ENCODE measurements around the gene SPRR3. TPM values are rescaled to one million over a fixed set of nuclear protein-coding genes. Genes with fewer than 3 reads are reported as not detected.

Gene SPRR3
- total RNA-seq, 3 donors from 2014 or later (not counting 1 experiment from before 2014, with no cell fraction given): not detected

- H3K4me3 Mint-ChIP-seq: no peak overlapping the region
- no peaks in the 10 kb centered on the region for H3K4me1 ChIP-seq (ENCODE audit: control insufficient read depth, insufficient read depth, low read length)
- H3K36me3 ChIP-seq (ENCODE audit: control insufficient read depth, insufficient read depth, low read length): no peaks in the 10 kb centered on the region
- intact Hi-C loops (cut with micrococcal nuclease): no loop called here
- 79% methylated on average over 1 of the region's 3 CpGs for WGBS (ENCODE audit: insufficient coverage)
- no peak overlapping the region for H3K27ac Mint-ChIP-seq
- peaks cover 4 to 7% of the 10 kb centered on the region in 2 donors for H3K27me3 Mint-ChIP-seq (ENCODE audit: low read depth in 2 of 2)
- H3K36me3 Mint-ChIP-seq: no peaks in the 10 kb centered on the region
- no peak for TF ChIP-seq CTCF (IDR thresholded peaks at IDR 0.05)
- DNase-seq (no peak), ATAC-seq (no peak)
- no peak overlapping the region for H3K4me3 ChIP-seq (ENCODE audit: low read length)
- no peaks in the 10 kb centered on the region for H3K9me3 ChIP-seq (ENCODE audit: control insufficient read depth, insufficient read depth, low read length)
- no peak overlapping the region for H3K27ac ChIP-seq (ENCODE audit: low read length)
- H3K27me3 ChIP-seq (ENCODE audit: control insufficient read depth, insufficient read depth, low read length): no peaks in the 10 kb centered on the region
- H3K9me3 Mint-ChIP-seq: no peaks in the 10 kb centered on the region
- no peaks in the 10 kb centered on the region for H3K4me1 Mint-ChIP-seq
These were observed 42.3 kb upstream of the SPRR3 start for GRCh38 chr1:152959273-152959672.

- no peak for TF ChIP-seq CTCF (IDR thresholded peaks at IDR 0.05)
- 91% methylated on average over 10 of the region's 10 CpGs for WGBS (ENCODE audit: insufficient coverage)
These were observed 41.6 kb upstream of the SPRR3 start for GRCh38 chr1:152959801-152960451.

GRCh38 chr1:152960452-152961044, 41.0 kb upstream of the SPRR3 start:
- Histone ChIP-seq H3K4me1 (ENCODE audit: control insufficient read depth, insufficient read depth, low read length) (no peaks in the 10 kb centered on the region), H3K27ac (ENCODE audit: low read length) (no peak overlapping the region), H3K27me3 (ENCODE audit: control insufficient read depth, insufficient read depth, low read length) (no peaks in the 10 kb centered on the region), H3K36me3 (ENCODE audit: control insufficient read depth, insufficient read depth, low read length) (no peaks in the 10 kb centered on the region), H3K9me3 (ENCODE audit: control insufficient read depth, insufficient read depth, low read length) (no peaks in the 10 kb centered on the region), H3K4me3 (ENCODE audit: low read length) (no peak overlapping the region)
- Mint-ChIP-seq H3K36me3 (no peaks in the 10 kb centered on the region), H3K27me3 (ENCODE audit: low read depth in 2 of 2) (peaks cover 10 to 14% of the 10 kb centered on the region in 2 donors), H3K4me3 (no peak overlapping the region), H3K4me1 (no peaks in the 10 kb centered on the region), H3K27ac (no peak overlapping the region), H3K9me3 (no peaks in the 10 kb centered on the region)
- intact Hi-C loops (cut with micrococcal nuclease): no loop called here
- ATAC-seq (no peak), DNase-seq (no peak)
- no peak for TF ChIP-seq CTCF (IDR thresholded peaks at IDR 0.05)
- 62% methylated on average over 9 of the region's 10 CpGs for WGBS (ENCODE audit: insufficient coverage)

More at GRCh38 chr1:152959801-152960451, 41.6 kb upstream of the SPRR3 start:
- no peaks in the 10 kb centered on the region for H3K9me3 Mint-ChIP-seq
- no peak overlapping the region for H3K4me3 ChIP-seq (ENCODE audit: low read length)
- H3K4me1 ChIP-seq (ENCODE audit: control insufficient read depth, insufficient read depth, low read length): no peaks in the 10 kb centered on the region
- H3K4me3 Mint-ChIP-seq: no peak overlapping the region
- H3K9me3 ChIP-seq (ENCODE audit: control insufficient read depth, insufficient read depth, low read length): no peaks in the 10 kb centered on the region
- H3K36me3 Mint-ChIP-seq: no peaks in the 10 kb centered on the region
- peaks cover 4 to 10% of the 10 kb centered on the region in 2 donors for H3K27me3 Mint-ChIP-seq (ENCODE audit: low read depth in 2 of 2)
- no peak overlapping the region for H3K27ac Mint-ChIP-seq
- DNase-seq: no peak
- no peaks in the 10 kb centered on the region for H3K27me3 ChIP-seq (ENCODE audit: control insufficient read depth, insufficient read depth, low read length)
- ATAC-seq: no peak
- H3K4me1 Mint-ChIP-seq: no peaks in the 10 kb centered on the region
- H3K27ac ChIP-seq (ENCODE audit: low read length): no peak overlapping the region
- intact Hi-C loops (cut with micrococcal nuclease): no loop called here
- no peaks in the 10 kb centered on the region for H3K36me3 ChIP-seq (ENCODE audit: control insufficient read depth, insufficient read depth, low read length)

All from natural killer cell (primary cell).